GM18517 (cell line): ENCODE measurements around the gene ZNF778.

Experiments used
- ATAC-seq: cut with Tn5 transposase; IDR thresholded peaks from one replicate; pipeline ENCODE4 v1.9.1; 2021; ENCODE audit warnings: mild to moderate bottlenecking, moderate library complexity; ENCODE audit not compliant: unreplicated experiment

Gene ZNF778

GRCh38 chr16:89217388-89218191 is at the start of gene ZNF778:
TSS of gene ZNF778 (plus strand) at chr16:89217703. CDS start at chr16:89221128, 3,425 bp downstream.
- peak; percentile 58 for ATAC-seq

- ATAC-seq, result no peak
These were observed 48.9 kb upstream of the ZNF778 start for GRCh38 chr16:89168381-89169189.

- no peak for ATAC-seq
These were observed 47.7 kb upstream of the ZNF778 start for GRCh38 chr16:89169778-89170177.

- ATAC-seq, result peak; percentile 2
These were observed 46.9 kb upstream of the ZNF778 start for GRCh38 chr16:89170346-89171215.

GRCh38 chr16:89171216-89172170 is 46.0 kb upstream of the ZNF778 start, which contains the start of gene CDH15:
TSS of gene CDH15 (plus strand) at chr16:89171748. CDS start at chr16:89171832, 84 bp downstream.
- peak; percentile 60 for ATAC-seq

- no peak for ATAC-seq
These were observed 45.4 kb upstream of the ZNF778 start for GRCh38 chr16:89172171-89172527.

GRCh38 chr16:89172528-89173173 is 44.9 kb upstream of the ZNF778 start:
- no peak for ATAC-seq

- no peak for ATAC-seq
These were observed 44.2 kb upstream of the ZNF778 start for GRCh38 chr16:89173174-89173921.

- no peak for ATAC-seq
These were observed 43.3 kb upstream of the ZNF778 start for GRCh38 chr16:89174055-89174827.

- no peak for ATAC-seq
These were observed 42.6 kb upstream of the ZNF778 start for GRCh38 chr16:89174877-89175276.

GRCh38 chr16:89175280-89176146 is 42.0 kb upstream of the ZNF778 start:
- ATAC-seq, result no peak

- no peak for ATAC-seq
These were observed 41.3 kb upstream of the ZNF778 start for GRCh38 chr16:89176147-89176690.

GRCh38 chr16:89176717-89177116 is 40.8 kb upstream of the ZNF778 start:
- ATAC-seq, result no peak

GRCh38 chr16:89177501-89177900 is 40.0 kb upstream of the ZNF778 start:
- no peak for ATAC-seq

GRCh38 chr16:89178453-89179147 is 38.9 kb upstream of the ZNF778 start:
- no peak for ATAC-seq

GRCh38 chr16:89179148-89179484 is 38.4 kb upstream of the ZNF778 start:
- ATAC-seq, result no peak
